Measurements from ENCODE around the gene HPN. TPM values are rescaled to one million over a fixed set of nuclear protein-coding genes. Genes with fewer than 3 reads are reported as not detected.

The HPN gene
- total RNA-seq, 2 experiments from 2014 or later = not detected

- ChIA-PET POLR2A (interaction anchor here (1.4 kb wide), 1 partner anchor 71 kb away, joined by 5 read pairs; no protein-coding TSS in a partner anchor), CTCF (no interaction called here)
- no peak overlapping the region for H3K4me3 Mint-ChIP-seq
- peaks cover 5 to 8% of the 10 kb centered on the region in 2 experiments for H3K27me3 ChIP-seq (ENCODE audit: control insufficient read depth in 1 of 2, insufficient read depth in 2 of 2, low read length in 2 of 2)
- DNase-seq (peak in 1 of 14 experiments; percentile 35), ATAC-seq (ENCODE audit: poor library complexity) (no peak)
- no peaks in the 10 kb centered on the region for H3K36me3 Mint-ChIP-seq (ENCODE audit: low read depth)
- no peak overlapping the region for H3K27ac ChIP-seq (ENCODE audit: low read depth in 1 of 2, low read length in 2 of 2)
- H3K36me3 ChIP-seq (ENCODE audit: insufficient read depth, low read length) = no peaks in the 10 kb centered on the region
- no peak overlapping the region for H3K27ac Mint-ChIP-seq
- no peak overlapping the region for H3K4me3 ChIP-seq (ENCODE audit: low read length)
- H3K9me3 ChIP-seq (ENCODE audit: control insufficient read depth in 1 of 2, insufficient read depth in 1 of 2, low read length in 2 of 2) = no peaks in the 10 kb centered on the region
- TF ChIP-seq, protein P1, sequence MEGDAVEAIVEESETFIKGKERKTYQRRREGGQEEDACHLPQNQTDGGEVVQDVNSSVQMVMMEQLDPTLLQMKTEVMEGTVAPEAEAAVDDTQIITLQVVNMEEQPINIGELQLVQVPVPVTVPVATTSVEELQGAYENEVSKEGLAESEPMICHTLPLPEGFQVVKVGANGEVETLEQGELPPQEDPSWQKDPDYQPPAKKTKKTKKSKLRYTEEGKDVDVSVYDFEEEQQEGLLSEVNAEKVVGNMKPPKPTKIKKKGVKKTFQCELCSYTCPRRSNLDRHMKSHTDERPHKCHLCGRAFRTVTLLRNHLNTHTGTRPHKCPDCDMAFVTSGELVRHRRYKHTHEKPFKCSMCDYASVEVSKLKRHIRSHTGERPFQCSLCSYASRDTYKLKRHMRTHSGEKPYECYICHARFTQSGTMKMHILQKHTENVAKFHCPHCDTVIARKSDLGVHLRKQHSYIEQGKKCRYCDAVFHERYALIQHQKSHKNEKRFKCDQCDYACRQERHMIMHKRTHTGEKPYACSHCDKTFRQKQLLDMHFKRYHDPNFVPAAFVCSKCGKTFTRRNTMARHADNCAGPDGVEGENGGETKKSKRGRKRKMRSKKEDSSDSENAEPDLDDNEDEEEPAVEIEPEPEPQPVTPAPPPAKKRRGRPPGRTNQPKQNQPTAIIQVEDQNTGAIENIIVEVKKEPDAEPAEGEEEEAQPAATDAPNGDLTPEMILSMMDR (IDR thresholded peaks at IDR 0.05) = no peak
- peaks cover 15% of the 10 kb centered on the region for H3K4me1 ChIP-seq (ENCODE audit: insufficient read depth, low read length)
- peaks cover 5% of the 10 kb centered on the region for H3K4me1 Mint-ChIP-seq (ENCODE audit: low read depth)
- intact Hi-C loops (cut with DNase I, micrococcal nuclease) = no loop called here
- no peaks in the 10 kb centered on the region for H3K9me3 Mint-ChIP-seq
- H3K27me3 Mint-ChIP-seq = peaks cover 12% of the 10 kb centered on the region
Measured at GRCh38 chr19:35085947-35086346, 44.4 kb downstream of the HPN start.

DNA sequence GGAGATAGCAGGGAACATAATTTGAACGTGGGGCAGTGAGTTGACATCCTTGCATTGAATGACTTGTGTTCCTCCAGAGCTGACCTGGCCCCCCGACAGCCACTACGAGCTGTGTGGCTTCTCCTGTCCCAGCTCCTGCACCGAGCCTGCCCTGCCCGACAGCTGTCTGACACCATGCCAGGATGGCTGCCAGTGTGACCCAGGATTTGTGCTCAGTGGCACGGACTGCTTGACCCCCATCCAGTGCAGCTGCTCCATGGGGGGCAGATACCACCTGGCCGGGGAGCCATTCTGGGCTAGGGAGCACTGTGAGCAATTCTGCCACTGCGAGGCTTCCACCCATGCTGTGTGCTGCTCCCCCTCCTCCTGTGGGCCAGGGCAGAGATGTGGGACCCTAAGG, 44.9 kb downstream of the HPN start:
- DNase-seq = no peak
- Mint-ChIP-seq H3K36me3 (ENCODE audit: low read depth) (no peaks in the 10 kb centered on the region), H3K4me3 (no peak overlapping the region), H3K27me3 (peaks cover 12% of the 10 kb centered on the region), H3K27ac (no peak overlapping the region), H3K4me1 (ENCODE audit: low read depth) (peaks cover 5% of the 10 kb centered on the region), H3K9me3 (no peaks in the 10 kb centered on the region)
- POLR2A ChIA-PET = interaction anchor here (1.4 kb wide), 1 partner anchor 72 kb away, joined by 5 read pairs; no protein-coding TSS in a partner anchor
- Histone ChIP-seq H3K4me3 (ENCODE audit: low read length) (no peak overlapping the region), H3K9me3 (ENCODE audit: control insufficient read depth in 1 of 2, insufficient read depth in 1 of 2, low read length in 2 of 2) (no peaks in the 10 kb centered on the region), H3K27ac (ENCODE audit: low read depth in 1 of 2, low read length in 2 of 2) (no peak overlapping the region), H3K4me1 (ENCODE audit: insufficient read depth, low read length) (peaks cover 15% of the 10 kb centered on the region), H3K36me3 (ENCODE audit: insufficient read depth, low read length) (no peaks in the 10 kb centered on the region), H3K27me3 (ENCODE audit: control insufficient read depth in 1 of 2, insufficient read depth in 2 of 2, low read length in 2 of 2) (peaks cover 10 to 11% of the 10 kb centered on the region in 2 experiments)
- intact Hi-C loops (cut with DNase I, micrococcal nuclease) = no loop called here
- no peak for ATAC-seq (ENCODE audit: poor library complexity)
- CTCF ChIA-PET = interaction anchor here (1.2 kb wide), 1 partner anchor 20 kb away, joined by 3 read pairs; no protein-coding TSS in a partner anchor
- TF ChIP-seq, protein P1 (IDR thresholded peaks at IDR 0.05) = no peak

DNA sequence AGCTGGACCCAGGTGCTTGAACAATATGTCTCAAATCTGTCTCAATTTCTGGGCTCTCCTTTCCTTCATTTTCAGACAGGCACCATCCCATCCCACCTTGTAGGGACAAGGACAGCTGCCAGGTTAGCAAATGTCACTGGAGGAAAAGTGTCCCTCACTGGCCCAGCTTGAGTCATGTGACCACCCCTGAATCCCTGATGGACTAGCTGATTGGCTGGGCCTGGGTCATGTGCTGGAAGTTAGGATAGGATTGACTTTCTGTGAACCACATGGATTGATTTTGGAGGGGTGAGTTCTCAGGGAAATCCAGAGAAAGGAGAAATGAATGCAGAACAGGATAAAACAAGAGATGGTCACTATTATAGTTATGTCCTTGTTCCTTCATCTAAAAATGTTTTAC, 45.9 kb downstream of the HPN start:
- no peak for ATAC-seq (ENCODE audit: poor library complexity)
- H3K9me3 Mint-ChIP-seq = no peaks in the 10 kb centered on the region
- Histone ChIP-seq H3K4me1 (ENCODE audit: insufficient read depth, low read length) (peaks cover 15% of the 10 kb centered on the region), H3K4me3 (ENCODE audit: low read length) (no peak overlapping the region), H3K9me3 (ENCODE audit: control insufficient read depth in 1 of 2, insufficient read depth in 1 of 2, low read length in 2 of 2) (no peaks in the 10 kb centered on the region), H3K36me3 (ENCODE audit: insufficient read depth, low read length) (no peaks in the 10 kb centered on the region), H3K27me3 (ENCODE audit: control insufficient read depth in 1 of 2, insufficient read depth in 2 of 2, low read length in 2 of 2) (peaks cover 10 to 11% of the 10 kb centered on the region in 2 experiments), H3K27ac (ENCODE audit: low read depth in 1 of 2, low read length in 2 of 2) (no peak overlapping the region)
- DNase-seq = no peak
- intact Hi-C loops (cut with DNase I, micrococcal nuclease) = no loop called here
- POLR2A ChIA-PET = interaction anchor here (0.7 kb wide), 1 partner anchor 182 kb away, joined by 3 read pairs; no protein-coding TSS in a partner anchor
- CTCF ChIA-PET = interaction anchor here (1.2 kb wide), 1 partner anchor 21 kb away, joined by 3 read pairs; no protein-coding TSS in a partner anchor
- H3K27ac Mint-ChIP-seq = no peak overlapping the region
- H3K36me3 Mint-ChIP-seq (ENCODE audit: low read depth) = no peaks in the 10 kb centered on the region
- no peak overlapping the region for H3K4me3 Mint-ChIP-seq
- peaks cover 5% of the 10 kb centered on the region for H3K4me1 Mint-ChIP-seq (ENCODE audit: low read depth)
- TF ChIP-seq, protein P1 (IDR thresholded peaks at IDR 0.05) = no peak
- peaks cover 12% of the 10 kb centered on the region for H3K27me3 Mint-ChIP-seq
